Fibroblast of pulmonary artery (primary cell): ENCODE data around the gene KCNH1.
"Not testable (repeated sequence)": the region's sequence is repeated elsewhere in the genome, so short reads cannot be mapped to it uniquely, and the experiment has no call there.

Source experiments
- DNase-seq: peaks from one replicate; pipeline ENCODE4 v3.0.0-alpha.2; 2010; ENCODE audit warnings: low read depth
- H3K4me3 ChIP-seq: replicated peaks from 2 replicates; pipeline ENCODE4 v1.5.1; 2011; ENCODE audit warnings: low read depth, mild to moderate bottlenecking, control low read depth, low read length, moderate library complexity
- TF ChIP-seq, protein P1 (sequence below): IDR thresholded peaks from 2 replicates; pipeline ENCODE4 v1.5.1; 2011; ENCODE audit warnings: mild to moderate bottlenecking, control low read depth, low read length, inconsistent platforms; ENCODE audit errors: missing control alignments

KCNH1 gene

DNA sequence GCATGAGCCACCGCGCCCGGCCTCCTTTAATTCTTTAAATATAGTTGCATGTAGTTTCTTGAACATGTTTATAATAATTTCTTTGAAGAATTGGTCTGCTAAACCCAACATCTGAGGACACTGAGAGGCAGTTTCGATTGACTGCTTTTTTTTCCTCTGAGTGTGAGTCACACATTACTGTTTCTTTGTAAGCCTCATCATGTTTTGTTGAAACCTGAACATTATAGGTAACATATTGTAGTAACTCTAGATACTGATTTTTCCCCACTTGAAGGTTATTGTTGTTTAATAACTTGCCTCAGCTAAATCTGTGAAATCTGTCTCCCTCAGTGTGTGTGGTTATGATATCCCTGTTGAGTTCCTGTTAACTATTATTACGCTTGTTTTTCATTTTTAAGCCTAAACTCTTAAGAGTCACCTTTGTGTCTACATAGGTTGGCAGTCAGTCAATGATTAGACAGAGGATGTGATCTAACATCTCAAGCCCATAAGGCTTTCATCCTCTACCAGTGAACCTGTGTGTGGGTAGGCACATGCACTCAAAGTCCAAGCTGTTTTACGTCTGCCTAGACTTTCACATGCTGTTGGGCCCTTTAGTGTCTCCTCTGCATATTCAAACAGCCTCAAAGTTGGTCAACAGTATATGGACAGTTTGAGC is 155.5 kb downstream of the KCNH1 start:
- TF ChIP-seq, protein P1, sequence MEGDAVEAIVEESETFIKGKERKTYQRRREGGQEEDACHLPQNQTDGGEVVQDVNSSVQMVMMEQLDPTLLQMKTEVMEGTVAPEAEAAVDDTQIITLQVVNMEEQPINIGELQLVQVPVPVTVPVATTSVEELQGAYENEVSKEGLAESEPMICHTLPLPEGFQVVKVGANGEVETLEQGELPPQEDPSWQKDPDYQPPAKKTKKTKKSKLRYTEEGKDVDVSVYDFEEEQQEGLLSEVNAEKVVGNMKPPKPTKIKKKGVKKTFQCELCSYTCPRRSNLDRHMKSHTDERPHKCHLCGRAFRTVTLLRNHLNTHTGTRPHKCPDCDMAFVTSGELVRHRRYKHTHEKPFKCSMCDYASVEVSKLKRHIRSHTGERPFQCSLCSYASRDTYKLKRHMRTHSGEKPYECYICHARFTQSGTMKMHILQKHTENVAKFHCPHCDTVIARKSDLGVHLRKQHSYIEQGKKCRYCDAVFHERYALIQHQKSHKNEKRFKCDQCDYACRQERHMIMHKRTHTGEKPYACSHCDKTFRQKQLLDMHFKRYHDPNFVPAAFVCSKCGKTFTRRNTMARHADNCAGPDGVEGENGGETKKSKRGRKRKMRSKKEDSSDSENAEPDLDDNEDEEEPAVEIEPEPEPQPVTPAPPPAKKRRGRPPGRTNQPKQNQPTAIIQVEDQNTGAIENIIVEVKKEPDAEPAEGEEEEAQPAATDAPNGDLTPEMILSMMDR = no peak
- DNase-seq = no peak
- no peak overlapping the region for H3K4me3 ChIP-seq

DNA sequence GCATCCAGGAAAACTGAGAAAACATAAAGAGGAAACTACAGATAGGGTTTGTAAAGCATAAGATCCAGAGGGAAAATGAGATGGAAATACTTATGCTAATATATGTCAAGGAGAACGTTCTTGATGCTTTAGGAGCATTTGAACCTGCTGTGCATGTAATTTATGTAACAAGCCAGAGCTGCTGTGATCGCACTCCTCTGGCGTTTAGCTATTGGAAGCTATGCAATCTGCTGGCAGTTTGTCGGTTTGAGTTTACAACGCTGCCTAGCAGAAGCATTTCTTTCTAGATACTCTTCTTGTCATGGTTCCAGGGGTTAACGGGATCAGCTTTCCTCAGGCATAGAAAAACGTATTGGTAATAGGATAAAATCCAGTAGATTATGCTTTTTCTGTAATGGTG is 182.7 kb downstream of the KCNH1 start:
- H3K4me3 ChIP-seq = no peak overlapping the region
- TF ChIP-seq, protein P1 = no peak
- no peak for DNase-seq

DNA sequence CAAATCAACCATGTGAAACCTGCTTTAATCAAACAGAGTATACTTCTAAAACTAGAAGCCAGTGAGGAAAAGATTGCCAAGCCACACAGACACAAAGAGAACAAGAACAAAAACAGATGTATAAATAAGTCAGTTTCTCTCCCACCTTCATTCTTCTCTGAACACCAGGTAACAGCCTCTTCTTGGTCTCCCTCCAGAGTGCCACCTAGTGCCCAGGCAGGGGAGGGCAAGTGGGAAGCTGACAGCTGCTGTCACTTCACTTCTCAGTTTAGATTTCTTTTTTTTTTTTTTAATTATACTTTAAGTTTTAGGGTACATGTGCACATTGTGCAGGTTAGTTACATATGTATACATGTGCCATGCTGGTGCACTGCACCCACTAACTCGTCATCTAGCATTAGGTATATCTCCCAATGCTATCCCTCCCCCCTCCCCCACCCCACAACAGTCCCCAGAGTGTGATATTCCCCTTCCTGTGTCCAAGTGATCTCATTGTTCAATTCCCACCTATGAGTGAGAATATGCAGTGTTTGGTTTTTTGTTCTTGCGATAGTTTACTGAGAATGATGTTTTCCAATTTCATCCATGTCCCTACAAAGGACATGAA is 183.9 kb downstream of the KCNH1 start:
- DNase-seq, H3K4me3 ChIP-seq: not testable (repeated sequence)
- TF ChIP-seq, protein P1 = peak; percentile 7

DNA sequence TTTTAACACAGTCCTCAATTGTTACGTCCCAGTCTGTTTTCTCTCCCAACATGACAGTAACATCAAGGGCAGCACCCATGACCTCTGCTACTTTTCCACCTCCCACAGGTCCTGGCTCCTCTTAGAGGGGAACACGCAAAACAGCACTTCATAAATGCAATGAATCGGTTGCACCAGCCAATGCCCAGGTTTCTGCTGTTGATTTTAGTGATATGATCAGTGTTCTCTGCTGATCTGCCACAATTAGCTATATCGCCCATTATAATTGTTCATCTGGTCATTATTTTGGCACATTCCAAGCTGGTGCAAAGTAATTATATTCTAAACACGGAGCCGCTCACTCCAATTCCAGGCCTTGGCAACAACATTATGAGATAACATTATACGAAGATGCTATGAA is 184.5 kb downstream of the KCNH1 start:
- DNase-seq = no peak
- H3K4me3 ChIP-seq = no peak overlapping the region
- TF ChIP-seq, protein P1 = no peak

DNA sequence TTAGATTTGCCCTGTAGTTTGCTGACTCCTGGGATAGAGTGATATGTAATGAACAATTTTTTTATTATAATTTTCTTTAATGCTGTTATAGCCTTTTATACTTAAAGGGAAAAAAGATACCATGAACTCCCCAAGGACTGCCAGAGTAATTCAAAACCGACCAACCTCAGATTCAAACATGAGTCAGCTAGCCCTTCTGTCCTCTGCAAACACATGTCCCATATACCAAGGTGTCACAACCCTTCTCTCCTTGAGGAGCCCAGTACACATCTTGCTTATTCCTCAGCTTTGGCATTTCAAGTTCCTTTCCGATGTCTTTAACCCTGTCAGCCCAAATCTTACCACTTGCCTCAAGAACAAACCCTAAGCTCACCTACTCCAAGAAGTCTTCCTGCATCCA is 184.9 kb downstream of the KCNH1 start:
- TF ChIP-seq, protein P1 = no peak
- no peak overlapping the region for H3K4me3 ChIP-seq
- DNase-seq = no peak

DNA sequence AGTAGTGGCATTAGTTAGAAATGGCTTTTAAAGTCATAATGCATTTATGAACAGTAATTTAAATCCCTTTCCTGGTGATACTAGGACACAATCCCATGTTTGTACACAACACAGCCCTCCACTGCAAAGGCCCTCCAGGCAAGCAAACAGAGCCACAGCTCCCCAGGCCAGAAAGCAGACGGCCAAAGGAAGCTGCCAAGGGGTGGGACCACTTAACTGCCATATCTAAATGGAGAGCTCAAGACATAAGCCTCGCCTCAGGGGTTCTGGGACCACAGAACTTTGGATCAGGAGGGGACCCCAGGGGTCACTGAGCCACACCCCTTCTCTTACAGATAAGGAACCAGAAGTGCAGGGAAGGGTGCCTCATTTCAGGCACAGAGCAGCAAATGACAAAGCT is 189.7 kb downstream of the KCNH1 start:
- TF ChIP-seq, protein P1 = no peak
- no peak for DNase-seq
- H3K4me3 ChIP-seq = no peak overlapping the region

DNA sequence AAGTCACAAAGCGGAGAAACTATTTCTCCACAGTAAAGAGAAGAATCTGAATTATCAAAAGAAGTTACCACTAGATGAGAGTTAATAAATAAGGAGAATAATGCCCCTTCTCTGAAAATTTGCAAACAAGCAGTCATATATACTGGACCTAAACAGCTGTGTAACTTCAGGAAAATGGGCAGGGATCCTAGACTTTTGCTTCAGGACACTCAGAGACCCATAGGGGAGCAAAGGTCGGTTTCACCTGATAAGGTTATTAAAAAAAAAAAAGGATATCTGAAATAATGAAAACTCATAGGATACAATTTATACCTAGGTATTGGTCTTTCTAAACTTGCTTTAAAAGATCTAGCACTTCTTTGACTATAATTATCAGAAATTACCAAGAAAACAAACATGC is 191.4 kb downstream of the KCNH1 start:
- DNase-seq = no peak
- TF ChIP-seq, protein P1 = no peak
- no peak overlapping the region for H3K4me3 ChIP-seq
